Measurements from ENCODE around the gene LIN37.
"Not testable (repeated sequence)": the region's sequence is repeated elsewhere in the genome, so short reads cannot be mapped to it uniquely, and the experiment has no call there.

Gene LIN37

DNA sequence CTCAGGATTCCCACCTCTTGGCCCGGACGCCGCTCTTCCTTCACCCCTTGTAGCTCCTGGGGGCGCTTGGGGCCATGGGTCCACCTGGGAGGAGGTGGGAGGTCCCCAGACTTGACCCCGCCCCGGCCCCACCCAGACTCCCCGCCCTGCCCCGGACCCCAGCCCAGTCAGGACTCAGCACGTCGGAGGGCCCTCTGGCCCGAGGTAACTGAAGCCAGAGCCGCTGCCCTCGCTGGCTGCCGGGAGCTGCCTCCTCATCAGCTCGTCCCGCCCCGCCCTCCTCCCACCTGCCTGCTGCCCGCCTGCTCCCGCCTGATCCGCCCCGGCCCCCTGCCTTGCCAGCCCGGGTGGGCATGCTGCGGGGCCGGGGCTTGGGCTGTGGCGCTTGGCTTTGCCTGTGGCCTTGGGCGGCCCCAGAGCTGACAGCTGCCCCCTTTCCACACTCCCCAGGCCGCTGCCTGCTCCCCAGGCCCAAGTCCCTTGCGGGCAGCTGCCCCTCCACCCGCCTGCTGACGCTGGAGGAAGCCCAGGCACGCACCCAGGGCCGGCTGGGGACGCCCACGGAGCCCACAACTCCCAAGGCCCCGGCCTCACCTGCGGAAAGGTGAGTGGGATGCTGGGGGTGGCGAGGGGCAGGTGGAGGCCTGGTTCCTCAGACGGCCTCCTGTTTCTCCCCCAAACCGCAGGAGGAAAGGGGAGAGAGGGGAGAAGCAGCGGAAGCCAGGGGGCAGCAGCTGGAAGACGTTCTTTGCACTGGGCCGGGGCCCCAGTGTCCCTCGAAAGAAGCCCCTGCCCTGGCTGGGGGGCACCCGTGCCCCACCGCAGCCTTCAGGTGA is 36.3 kb downstream of the LIN37 start:
- H3K4me3 ChIP-seq (ENCODE audit: low read depth, low read length) = no peak overlapping the region
- DNase-seq (ENCODE audit: low read depth) = no peak

DNA sequence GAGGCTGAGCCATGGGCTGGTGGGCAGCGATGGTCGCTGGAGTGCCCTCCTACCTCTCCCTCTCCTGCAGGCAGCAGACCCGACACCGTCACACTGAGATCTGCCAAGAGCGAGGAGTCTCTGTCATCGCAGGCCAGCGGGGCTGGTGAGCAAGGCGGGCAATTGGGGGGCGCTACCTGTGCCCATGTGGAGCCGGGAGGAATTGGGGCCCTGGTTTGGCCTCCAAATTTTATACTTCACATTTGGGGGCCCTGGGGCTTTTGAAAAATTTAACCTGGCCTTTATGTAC is 36.9 kb downstream of the LIN37 start:
- DNase-seq (ENCODE audit: low read depth) = no peak
- no peak overlapping the region for H3K4me3 ChIP-seq (ENCODE audit: low read depth, low read length)

DNA sequence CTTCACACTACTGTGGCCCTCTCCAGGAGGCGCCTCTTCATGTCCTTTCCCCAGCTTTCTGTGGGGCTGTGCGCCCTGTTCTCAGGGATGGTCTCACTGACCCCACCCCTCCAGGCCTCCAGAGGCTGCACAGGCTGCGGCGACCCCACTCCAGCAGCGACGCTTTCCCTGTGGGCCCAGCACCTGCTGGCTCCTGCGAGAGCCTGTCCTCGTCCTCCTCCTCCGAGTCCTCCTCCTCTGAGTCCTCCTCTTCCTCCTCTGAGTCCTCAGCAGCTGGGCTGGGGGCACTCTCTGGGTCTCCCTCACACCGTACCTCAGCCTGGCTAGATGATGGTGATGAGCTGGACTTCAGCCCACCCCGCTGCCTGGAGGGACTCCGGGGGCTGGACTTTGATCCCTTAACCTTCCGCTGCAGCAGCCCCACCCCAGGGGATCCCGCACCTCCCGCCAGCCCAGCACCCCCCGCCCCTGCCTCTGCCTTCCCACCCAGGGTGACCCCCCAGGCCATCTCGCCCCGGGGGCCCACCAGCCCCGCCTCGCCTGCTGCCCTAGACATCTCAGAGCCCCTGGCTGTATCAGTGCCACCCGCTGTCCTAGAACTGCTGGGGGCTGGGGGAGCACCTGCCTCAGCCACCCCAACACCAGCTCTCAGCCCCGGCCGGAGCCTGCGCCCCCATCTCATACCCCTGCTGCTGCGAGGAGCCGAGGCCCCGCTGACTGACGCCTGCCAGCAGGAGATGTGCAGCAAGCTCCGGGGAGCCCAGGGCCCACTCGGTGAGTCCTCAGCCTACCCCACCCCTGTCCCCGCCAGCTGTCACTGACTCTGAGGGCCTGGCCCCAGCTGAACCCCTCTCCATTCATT is 38.2 kb downstream of the LIN37 start:
- no peak overlapping the region for H3K4me3 ChIP-seq (ENCODE audit: low read depth, low read length)
- no peak for DNase-seq (ENCODE audit: low read depth)

DNA sequence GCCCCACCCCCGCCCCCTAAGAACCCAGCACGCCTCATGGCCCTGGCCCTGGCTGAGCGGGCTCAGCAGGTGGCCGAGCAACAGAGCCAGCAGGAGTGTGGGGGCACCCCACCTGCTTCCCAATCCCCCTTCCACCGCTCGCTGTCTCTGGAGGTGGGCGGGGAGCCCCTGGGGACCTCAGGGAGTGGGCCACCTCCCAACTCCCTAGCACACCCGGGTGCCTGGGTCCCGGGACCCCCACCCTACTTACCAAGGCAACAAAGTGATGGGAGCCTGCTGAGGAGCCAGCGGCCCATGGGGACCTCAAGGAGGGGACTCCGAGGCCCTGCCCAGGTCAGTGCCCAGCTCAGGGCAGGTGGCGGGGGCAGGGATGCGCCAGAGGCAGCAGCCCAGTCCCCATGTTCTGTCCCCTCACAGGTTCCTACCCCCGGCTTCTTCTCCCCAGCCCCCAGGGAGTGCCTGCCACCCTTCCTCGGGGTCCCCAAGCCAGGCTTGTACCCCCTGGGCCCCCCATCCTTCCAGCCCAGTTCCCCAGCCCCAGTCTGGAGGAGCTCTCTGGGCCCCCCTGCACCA is 38.9 kb downstream of the LIN37 start:
- no peak for DNase-seq (ENCODE audit: low read depth)
- H3K4me3 ChIP-seq (ENCODE audit: low read depth, low read length) = no peak overlapping the region

DNA sequence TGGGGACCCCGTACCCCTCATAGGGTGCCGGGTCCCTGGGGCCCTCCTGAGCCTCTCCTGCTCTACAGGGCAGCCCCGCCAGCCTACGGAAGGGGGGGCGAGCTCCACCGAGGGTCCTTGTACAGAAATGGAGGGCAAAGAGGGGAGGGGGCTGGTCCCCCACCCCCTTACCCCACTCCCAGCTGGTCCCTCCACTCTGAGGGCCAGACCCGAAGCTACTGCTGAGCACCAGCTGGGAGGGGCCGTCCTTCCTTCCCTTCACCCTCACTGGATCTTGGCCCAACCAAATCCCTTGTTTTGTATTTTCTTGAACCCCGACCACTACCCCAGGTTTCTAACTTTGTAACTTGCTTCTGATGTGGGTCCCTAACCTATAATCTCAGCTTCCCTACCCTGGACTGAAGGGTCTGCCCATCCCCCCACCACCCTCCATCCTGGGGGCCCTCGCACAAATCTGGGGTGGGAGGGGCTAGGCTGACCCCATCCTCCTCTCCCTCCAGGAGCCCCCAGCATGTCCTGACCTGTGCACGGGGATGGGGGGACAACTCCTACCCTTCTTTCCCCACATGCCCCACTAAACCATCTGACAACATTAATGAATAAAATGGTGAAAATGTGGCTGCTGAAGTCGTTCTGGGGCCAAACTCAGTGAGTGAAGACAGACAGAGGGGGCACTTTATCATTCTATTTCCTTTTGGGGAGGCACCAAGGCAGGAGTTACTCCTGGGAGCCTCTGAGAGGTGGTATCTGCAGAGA is 40.0 kb downstream of the LIN37 start:
- H3K4me3 ChIP-seq (ENCODE audit: low read depth, low read length) = no peak overlapping the region
- no peak for DNase-seq (ENCODE audit: low read depth)

DNA sequence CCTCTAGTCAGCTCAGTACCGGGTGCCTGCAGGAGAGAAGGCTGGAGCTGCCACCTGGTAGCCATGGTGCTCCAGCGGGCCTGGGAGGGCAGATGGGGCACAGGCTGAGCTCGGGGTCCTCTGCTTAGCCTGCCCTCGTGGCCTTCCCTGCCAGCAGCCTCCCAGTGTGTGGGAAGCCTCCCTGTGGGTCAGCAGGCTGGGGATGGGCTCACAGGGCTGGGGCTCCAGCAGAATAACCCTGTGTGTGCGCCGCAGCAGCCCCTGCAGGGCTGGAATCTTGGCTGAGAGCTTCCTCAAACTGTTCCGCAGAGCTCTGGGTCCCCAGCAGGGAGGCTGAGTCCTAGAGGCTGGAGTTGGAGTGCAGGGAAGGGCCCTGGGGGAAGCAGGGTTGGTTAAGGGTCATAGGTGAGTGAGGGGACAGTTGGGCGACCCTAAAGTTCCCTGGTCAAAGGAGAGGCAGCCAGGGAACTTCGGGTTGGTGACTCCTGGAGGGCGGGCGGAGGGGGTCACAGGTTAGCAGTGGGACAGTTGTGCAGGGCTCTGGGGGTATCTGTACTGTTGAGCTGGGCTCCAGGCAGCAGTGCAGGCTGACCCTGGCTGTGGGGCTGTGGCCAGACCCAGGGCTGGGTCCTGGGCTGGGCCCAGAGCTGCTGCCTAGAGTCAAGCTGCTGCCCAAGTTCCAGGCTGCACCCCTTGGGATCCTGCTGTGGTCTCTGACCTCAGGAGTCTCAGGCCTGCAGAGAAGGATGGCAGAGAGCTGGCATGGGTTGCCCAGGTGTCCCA is 41.0 kb downstream of the LIN37 start:
- DNase-seq (ENCODE audit: low read depth) = no peak
- H3K4me3 ChIP-seq (ENCODE audit: low read depth, low read length) = no peak overlapping the region

DNA sequence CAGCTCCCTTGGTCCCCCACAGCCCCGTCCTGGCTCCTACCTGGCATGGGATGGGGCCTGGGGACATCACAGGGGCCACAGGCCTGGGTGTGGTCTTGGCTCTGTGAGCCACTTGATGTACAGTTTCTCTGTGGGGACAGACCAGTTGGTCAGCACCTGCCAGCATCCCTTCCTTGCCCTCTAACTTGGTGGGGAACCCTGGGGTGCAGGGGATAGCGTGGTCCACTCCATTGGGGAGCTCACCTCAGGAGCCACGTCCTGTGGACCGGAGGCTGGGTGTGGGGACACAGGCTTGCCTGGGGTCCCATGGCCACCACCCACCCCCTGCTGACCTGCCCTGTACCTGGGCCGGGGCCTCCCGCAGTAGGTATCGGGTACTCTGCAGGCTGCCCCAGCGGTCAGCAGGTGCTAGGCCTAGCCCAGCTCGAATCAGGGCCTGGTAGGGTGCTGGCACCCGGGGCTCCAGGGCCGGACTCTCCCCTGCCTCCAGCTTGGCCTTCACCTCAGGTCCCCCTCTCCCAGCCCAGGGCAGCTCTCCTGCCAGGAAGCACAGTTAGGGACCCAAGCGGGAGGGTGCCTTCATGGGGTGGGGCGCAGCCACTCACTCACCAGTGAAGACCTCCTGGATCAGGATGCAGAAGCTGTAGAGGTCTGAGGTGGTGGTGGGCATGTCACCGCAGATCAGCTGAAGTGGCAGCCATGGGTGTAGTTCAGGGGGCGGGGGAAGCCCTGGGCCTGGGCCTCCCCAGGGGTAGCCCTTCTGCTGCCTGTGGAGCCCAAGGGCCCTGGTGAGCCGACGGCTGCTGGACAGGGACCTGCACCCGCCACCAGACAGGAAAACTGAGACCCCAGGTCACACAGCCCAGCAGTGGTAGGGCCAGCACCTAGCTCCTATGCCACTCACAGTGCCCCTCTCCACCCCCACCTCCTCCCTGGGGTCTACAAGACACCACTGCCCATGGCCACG is 41.9 kb downstream of the LIN37 start:
- H3K4me3 ChIP-seq (ENCODE audit: low read depth, low read length) = no peak overlapping the region
- DNase-seq (ENCODE audit: low read depth) = no peak

DNA sequence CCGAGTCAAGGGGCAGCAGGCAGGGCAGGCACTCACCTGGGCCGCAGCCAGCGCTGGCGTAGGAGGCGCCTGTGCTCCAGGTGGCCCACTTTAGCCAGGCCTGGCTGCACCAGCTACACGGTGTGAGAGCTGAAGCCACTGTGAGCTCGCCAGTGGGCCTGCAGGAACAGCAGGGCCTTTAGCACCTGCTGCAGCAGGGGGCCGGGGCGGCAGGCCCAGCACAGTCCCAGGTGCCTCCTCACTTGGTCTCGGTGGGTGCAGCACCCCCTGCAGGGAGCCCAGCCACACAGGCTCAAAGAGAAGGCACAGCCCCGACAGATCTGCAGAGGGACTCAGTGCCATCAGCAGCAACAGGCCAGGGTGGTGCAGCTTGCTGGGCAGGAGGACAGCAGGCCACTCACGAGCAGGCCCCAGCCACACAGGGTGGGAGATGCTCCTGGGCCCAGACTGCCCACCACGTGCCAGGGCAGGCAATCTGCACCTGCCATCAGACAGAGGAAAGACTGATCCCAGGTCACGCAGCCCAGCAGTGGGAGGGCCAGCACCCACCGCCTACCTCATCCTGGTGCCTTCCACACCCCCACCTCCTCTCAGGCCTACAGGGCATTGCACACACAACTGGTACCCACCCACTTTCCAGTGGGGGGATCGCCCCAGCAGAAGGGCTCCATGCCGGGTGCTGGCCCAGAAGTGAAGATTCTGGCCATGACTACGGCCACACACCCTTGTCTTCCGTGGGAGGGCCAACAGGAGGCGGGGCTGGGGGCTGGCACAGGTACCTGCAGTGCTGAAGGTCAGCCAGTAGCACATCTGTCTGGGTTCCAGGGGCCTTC is 42.8 kb downstream of the LIN37 start:
- H3K4me3 ChIP-seq (ENCODE audit: low read depth, low read length) = no peak overlapping the region
- DNase-seq (ENCODE audit: low read depth) = no peak

DNA sequence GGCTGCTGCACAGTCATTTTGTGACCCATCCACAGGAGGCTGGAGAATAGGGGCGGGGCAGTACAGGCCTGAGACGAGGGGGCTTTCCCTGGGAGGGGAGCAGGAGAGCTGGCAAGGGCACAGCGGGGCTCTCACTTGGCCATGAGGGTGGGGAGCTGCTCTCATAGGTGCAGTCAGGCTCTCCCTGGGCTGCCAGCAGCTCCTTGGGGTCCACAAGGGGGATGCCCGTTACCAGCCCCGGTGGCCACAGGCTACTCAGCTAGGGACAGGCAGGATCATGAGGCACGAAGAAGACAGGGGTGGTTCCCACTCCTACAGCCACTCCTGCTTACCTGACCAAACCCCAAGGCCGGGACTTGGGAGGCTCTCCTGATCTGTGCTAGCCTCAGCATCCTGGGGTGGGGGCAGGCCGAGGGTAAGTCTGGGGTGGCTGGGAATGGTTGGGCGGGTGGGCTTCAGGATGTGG is 43.5 kb downstream of the LIN37 start:
- H3K4me3 ChIP-seq (ENCODE audit: low read depth, low read length) = no peak overlapping the region
- DNase-seq (ENCODE audit: low read depth) = no peak

DNA sequence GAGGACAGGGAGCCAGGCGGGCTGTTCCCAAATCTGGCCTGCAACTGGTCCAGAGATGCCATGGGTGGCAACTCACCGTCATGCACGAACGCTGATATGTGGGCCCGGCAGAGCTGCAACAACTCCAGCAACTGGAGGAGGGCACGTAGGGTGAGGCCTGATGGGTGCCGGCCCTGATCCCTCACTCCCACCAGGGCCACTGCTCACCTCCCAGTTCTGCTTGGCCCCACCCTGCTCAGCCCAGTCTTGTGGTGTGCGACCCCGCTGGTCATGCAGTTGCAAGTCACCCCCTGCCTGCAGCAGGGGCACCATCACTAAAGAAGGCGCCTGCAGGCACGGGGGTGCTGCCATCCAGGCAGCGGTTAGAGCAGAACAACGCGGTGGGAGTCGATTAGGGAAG is 43.9 kb downstream of the LIN37 start:
- DNase-seq (ENCODE audit: low read depth) = no peak
- no peak overlapping the region for H3K4me3 ChIP-seq (ENCODE audit: low read depth, low read length)

DNA sequence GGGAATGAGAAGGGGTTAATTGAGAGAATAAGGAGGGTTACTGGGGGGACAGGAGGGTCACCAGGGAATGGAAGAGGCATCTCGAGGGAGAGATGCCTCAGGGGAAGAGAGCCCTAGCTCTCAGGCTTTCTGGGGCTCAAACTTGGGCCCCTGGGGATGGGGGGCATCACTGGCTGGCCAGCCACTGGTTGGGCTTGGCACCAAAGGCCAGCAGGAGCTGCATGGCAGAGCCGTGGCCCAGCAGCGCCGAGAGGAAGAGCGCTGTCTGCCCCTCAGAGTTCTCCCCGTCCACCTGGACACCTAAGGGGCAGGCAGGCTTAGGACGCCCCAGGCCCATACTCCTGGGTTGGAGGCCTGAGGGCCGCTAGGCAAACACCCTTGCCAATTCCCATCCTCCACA is 44.5 kb downstream of the LIN37 start:
- DNase-seq (ENCODE audit: low read depth) = no peak
- H3K4me3 ChIP-seq (ENCODE audit: low read depth, low read length) = no peak overlapping the region

DNA sequence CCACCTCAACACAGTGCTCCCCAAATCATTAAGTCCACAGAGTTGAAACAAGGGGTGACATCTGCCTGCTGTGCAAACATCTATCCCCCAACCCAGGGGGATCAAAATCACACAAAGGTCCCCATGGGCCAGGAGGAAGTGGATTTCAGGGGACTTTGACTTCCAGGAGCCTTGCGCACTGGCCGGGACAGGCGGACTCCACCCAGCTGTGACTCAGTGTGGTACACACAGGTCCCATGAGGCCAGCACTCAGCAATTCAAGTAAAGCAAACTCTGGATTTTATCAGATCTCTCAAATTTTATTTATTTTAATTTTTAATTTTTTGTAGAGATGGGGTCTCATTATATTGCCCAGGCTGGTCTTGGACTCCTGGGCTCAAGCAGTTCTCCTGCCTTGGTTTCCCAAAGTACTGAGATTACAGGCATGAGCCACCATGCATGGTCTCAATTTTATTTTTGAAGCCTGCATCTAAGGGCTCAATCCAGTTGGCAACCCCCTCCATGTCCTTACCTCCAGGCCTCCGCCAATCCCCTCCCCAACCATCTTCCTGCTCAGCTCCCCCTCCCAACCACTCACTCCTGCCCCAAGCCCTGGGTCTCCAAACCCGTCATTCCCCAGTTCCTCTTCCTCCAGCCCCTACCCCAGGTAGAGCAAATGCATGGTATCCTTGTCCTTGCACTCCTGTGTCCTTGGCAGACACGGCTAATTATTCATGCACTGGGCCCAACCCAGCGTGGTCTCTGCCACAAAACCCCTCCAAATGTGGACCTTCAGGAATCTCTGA is 45.2 kb downstream of the LIN37 start:
- no peak overlapping the region for H3K4me3 ChIP-seq (ENCODE audit: low read depth, low read length)
- no peak for DNase-seq (ENCODE audit: low read depth)

DNA sequence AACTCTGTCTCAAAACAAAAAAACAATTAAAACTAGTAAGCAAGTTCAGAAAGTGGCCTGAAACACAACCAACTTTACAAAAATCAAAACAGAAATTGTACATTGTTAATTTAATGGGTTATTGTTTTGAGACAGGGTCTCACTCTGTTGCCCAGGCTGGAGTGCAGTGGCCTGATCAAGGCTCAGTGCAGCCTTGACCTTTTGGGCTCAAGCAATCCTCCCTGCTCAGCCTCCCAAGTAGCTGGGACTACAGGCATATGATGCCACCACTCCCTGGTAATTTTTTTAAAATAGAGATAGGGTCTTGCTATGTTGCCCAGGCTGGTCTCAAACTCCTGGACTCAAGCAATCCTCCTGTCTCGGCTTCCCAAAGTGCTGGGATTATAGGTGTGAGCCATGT is 47.2 kb downstream of the LIN37 start:
- DNase-seq (ENCODE audit: low read depth); H3K4me3 ChIP-seq (ENCODE audit: low read depth, low read length): not testable (repeated sequence)

DNA sequence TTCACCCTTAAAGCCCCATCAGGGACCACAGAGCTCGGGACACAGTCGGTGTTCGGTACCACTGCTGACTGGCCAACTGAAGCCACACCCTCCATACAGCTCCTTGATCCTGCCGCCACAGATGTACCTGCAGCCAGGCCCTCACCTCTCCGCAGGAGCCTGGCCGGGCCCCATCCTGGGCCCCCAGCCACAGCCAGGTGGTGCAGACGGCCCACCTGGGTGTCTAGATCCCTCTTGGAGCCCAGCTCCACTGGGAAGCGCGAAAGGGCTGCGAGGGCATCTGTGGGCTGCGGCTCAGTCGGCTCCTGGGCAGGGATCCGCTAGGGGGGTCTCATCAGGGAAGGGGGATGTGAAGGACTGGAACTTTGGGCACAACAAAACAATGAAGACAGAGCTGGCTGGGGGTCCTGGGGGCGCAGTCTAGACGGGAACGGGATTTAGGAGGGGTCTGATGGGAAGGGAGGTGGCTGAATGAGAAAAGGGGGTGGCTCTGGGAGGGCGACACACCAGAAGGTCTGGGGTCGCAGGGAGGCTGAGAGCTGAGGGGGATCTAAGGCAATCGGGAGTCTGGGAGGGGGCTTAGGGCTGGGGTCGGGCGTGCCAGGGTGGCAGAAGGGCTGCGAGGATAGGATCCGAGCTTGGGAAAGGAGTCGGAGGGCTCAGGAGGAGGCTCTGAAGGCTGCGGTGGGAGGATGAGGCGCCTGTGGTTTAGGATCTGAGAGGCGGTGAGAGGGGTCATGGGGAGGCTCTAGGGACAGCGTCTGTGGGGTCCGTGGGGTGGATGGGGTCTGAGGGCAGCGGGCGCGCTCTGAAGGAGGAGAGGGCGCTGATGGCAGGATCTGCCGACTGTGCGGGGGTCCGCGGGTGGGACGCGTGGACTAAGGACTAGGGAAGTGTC is 48.5 kb downstream of the LIN37 start:
- no peak overlapping the region for H3K4me3 ChIP-seq (ENCODE audit: low read depth, low read length)
- DNase-seq (ENCODE audit: low read depth) = no peak

DNA sequence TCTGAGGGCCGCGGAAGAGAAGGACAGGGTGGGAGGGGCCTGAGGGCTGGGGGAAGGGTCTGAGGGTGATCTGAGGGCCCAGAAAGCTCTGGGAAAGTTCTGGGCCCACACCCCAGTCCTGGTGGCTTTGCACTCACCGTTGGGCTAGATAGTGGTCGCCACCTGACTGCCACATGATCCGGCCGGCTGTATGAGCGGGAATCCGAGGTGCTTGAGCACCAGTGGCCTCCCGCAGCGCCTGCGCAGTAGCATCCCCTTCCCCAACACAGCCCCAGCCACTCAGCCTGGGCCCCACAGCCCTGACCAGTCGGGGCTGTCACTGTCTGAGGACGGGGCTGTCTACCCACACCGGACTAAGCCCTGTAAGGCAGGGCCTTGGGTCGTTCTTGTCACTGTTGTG is 49.3 kb downstream of the LIN37 start:
- no peak overlapping the region for H3K4me3 ChIP-seq (ENCODE audit: low read depth, low read length)
- no peak for DNase-seq (ENCODE audit: low read depth)

DNA sequence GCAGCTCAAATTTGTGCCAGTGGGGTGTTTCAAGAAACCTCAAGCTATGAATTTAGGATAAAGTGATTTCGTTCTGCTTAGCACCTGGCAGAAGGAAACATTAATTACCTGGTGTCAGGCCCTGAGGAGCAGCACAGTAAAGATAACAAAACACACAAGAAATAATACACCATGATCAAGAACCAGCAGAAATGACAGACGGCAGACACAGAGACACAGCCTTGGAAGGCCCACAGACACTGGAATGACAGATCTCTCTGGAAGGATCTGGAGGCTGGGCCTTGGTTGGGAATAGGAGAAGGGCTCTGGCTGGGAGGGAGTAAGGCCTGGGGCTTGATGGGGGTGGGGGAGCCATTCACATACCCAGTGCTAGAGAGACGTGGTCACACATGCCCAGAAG is 53.5 kb downstream of the LIN37 start:
- no peak for DNase-seq (ENCODE audit: low read depth)
- H3K4me3 ChIP-seq (ENCODE audit: low read depth, low read length) = no peak overlapping the region

Data from skeletal muscle cell (primary cell).